ENCODE results near the gene SCG2.

DNA sequence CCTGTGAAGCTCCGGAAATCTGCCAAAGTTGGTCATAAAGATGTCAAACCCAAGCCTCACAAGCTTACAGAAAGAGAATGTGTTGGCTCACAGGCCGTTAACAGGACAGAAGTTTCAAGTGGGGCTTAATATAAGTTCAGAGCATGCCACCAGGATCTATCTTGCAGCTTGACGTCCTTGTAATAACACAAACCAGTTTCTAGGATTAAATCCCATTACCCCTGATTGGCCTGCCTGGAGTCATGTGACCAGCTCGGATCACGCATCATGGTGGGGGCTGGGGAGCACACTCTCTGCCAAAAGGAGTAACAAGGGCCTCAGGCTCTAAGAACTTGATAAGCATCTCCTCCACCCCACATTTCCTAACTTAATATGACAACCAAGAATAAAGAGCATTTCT, 38.9 kb upstream of the SCG2 start:
- TF ChIP-seq, protein P1, sequence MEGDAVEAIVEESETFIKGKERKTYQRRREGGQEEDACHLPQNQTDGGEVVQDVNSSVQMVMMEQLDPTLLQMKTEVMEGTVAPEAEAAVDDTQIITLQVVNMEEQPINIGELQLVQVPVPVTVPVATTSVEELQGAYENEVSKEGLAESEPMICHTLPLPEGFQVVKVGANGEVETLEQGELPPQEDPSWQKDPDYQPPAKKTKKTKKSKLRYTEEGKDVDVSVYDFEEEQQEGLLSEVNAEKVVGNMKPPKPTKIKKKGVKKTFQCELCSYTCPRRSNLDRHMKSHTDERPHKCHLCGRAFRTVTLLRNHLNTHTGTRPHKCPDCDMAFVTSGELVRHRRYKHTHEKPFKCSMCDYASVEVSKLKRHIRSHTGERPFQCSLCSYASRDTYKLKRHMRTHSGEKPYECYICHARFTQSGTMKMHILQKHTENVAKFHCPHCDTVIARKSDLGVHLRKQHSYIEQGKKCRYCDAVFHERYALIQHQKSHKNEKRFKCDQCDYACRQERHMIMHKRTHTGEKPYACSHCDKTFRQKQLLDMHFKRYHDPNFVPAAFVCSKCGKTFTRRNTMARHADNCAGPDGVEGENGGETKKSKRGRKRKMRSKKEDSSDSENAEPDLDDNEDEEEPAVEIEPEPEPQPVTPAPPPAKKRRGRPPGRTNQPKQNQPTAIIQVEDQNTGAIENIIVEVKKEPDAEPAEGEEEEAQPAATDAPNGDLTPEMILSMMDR (IDR thresholded peaks at IDR 0.05; ENCODE audit: low read length) = no peak
- no peak for TF ChIP-seq EZH2 (optimal IDR thresholded peaks at IDR 0.05; ENCODE audit: low read depth, low read length)

All from MM.1S (cell line).